ENCODE measurements around the gene ATP5F1E. TPM values are rescaled to one million over a fixed set of nuclear protein-coding genes. Genes with fewer than 3 reads are reported as not detected.
A peak's percentile ranks its signal among the peaks of the same experiment; 100 is the strongest.

The ATP5F1E gene
- total and polyA plus RNA-seq, 2 of the 4 experiments (the other 2 are of a cell fraction), result 3.8 to 34.5 TPM

GRCh38 chr20:59015411-59015810 is 16.7 kb downstream of the ATP5F1E start:
- BruUV-seq (replicated peaks), result no TSS peak
- no peak overlapping the region for H2BK15ac ChIP-seq (ENCODE audit: low read depth, low read length)
- no peak overlapping the region for H2BK120ac ChIP-seq (ENCODE audit: low read depth, low read length)
- peaks cover 18% of the 10 kb centered on the region for H3K9me1 ChIP-seq (ENCODE audit: insufficient read depth, low read length)
- peaks cover 19% of the 10 kb centered on the region for H3K4me1 ChIP-seq (ENCODE audit: control insufficient read depth, insufficient read depth, low read length)
- H3K4ac ChIP-seq (ENCODE audit: low read depth, low read length), result no peak overlapping the region
- ChIA-PET POLR2A (ENCODE audit: unreplicated experiment) (no interaction called here), CTCF (no interaction called here)
- H4K91ac ChIP-seq (ENCODE audit: insufficient read depth, low read depth, low read length), result no peak overlapping the region; the same call in 1 of the 2 replicates
- no peak overlapping the region for H3K9ac ChIP-seq (ENCODE audit: low read depth, low read length)
- in situ Hi-C loops (cut with MboI; ENCODE audit: low sequenced_read_pairs), result no loop called here
- no peak overlapping the region for H3K18ac ChIP-seq (ENCODE audit: low read depth, low read length)
- peaks cover 0 to 4% of the 10 kb centered on the region in 2 experiments; a peak in 2 of 4 replicates for H3K79me1 ChIP-seq (ENCODE audit: low read depth in 1 of 2, low read length in 2 of 2)
- H3K27me3 ChIP-seq (ENCODE audit: control insufficient read depth, insufficient read depth, low read length), result no peaks in the 10 kb centered on the region
- no peaks in the 10 kb centered on the region for H4K20me1 ChIP-seq (ENCODE audit: insufficient read depth, low read length)
- H2AK9ac ChIP-seq (replicated peaks; ENCODE audit: low read depth, low read length, poor library complexity), result no peak overlapping the region
- no peak overlapping the region for H3K14ac ChIP-seq (replicated peaks; ENCODE audit: low read depth, low read length)
- H3K9me3 ChIP-seq (ENCODE audit: control insufficient read depth, insufficient read depth, low read length), result no peaks in the 10 kb centered on the region
- dilution Hi-C loops (cut with HindIII; ENCODE audit: low sequenced_read_pairs, unreplicated experiment), result no loop called here
- no peak overlapping the region for H3K4me2 ChIP-seq (ENCODE audit: low read depth, low read length)
- H4K8ac ChIP-seq (ENCODE audit: low read depth in 2 of 2, low read length in 2 of 2), result no peak overlapping the region
- H2BK20ac ChIP-seq (ENCODE audit: low read depth, low read length), result no peak overlapping the region
- DNase-seq, result no peak
- H3K56ac ChIP-seq (ENCODE audit: extremely low read depth, insufficient read depth, low read length), result no peak overlapping the region
- no peak for ATAC-seq (ENCODE audit: low read depth)
- TF ChIP-seq POLR2A (IDR thresholded peaks at IDR 0.05; ENCODE audit: low read depth, low read length), result no peak
- TF ChIP-seq CHD1 (IDR thresholded peaks at IDR 0.05; ENCODE audit: low read depth, low read length), result no peak
- no peak for TF ChIP-seq MAZ (IDR thresholded peaks at IDR 0.05; ENCODE audit: borderline replicate concordance, low read depth, low read length)
- no peak for TF ChIP-seq RCOR1 (IDR thresholded peaks at IDR 0.05; ENCODE audit: insufficient replicate concordance, low read length)
- no peak for TF ChIP-seq RFX5 (IDR thresholded peaks at IDR 0.05; ENCODE audit: low read depth, low read length)
- TF ChIP-seq MAFK (IDR thresholded peaks at IDR 0.05; ENCODE audit: low read depth, low read length), result no peak
- no peak for TF ChIP-seq CEBPB (IDR thresholded peaks at IDR 0.05; ENCODE audit: low read depth, low read length)
- no peaks in the 10 kb centered on the region for H3K36me3 ChIP-seq (ENCODE audit: control insufficient read depth, insufficient read depth, low read length)
- no peak overlapping the region for H3K23ac ChIP-seq (ENCODE audit: low read depth, low read length)
- no peak overlapping the region for H3K27ac ChIP-seq (ENCODE audit: insufficient read depth, low read length)
- H3K4me3 ChIP-seq (ENCODE audit: insufficient read depth, low read depth, low read length), result no peak overlapping the region
- no peak overlapping the region for H2AFZ ChIP-seq (replicated peaks; ENCODE audit: low read length, poor library complexity)
- 0 out of 2 replicates have a peak overlapping the region, but pooled peaks have one; percentile 70 for H2AK5ac ChIP-seq (ENCODE audit: low read depth, low read length)
- 89% methylated on average over 13 of the region's 16 CpGs; no CpG with 5 or more reads in 1 of the 2 experiments for WGBS, 2 experiments (ENCODE audit: extremely low coverage in 2 of 2, insufficient read length in 1 of 2)
- H2BK5ac ChIP-seq (ENCODE audit: low read depth, low read length, poor library complexity, severe bottlenecking), result no peak overlapping the region
- no peak overlapping the region for H4K5ac ChIP-seq (ENCODE audit: low read depth, low read length)
- intact Hi-C loops (cut with micrococcal nuclease), result no loop called here
